ENCODE measurements around the gene ST6GALNAC4. TPM values are rescaled to one million over a fixed set of nuclear protein-coding genes. Genes with fewer than 3 reads are reported as not detected.
A peak's percentile ranks its signal among the peaks of the same experiment; 100 is the strongest.

Gene ST6GALNAC4
- total RNA-seq, 6 donors from 2014 or later = 41.3 to 105 (median 56.2) TPM

- no peak for ATAC-seq (ENCODE audit: low FRiP score in 2 of 2)
- Histone ChIP-seq H3K27me3 (no peaks in the 10 kb centered on the region), H3K27ac (peak overlapping the region in 3 of 4 donors; percentile 42 to 75 (median 70)), H3K9me3 (no peaks in the 10 kb centered on the region), H3K4me1 (peaks cover 44 to 61% (median 54%) of the 10 kb centered on the region in 4 donors), H3K36me3 (peaks cover 6 to 51% (median 25%) of the 10 kb centered on the region in 4 donors), H3K4me3 (no peak overlapping the region)
- TF ChIP-seq CTCF (IDR thresholded peaks at IDR 0.05) = no peak
- TF ChIP-seq EP300 (IDR thresholded peaks at IDR 0.05) = no peak
- TF ChIP-seq POLR2AphosphoS5 (IDR thresholded peaks at IDR 0.05) = no peak
- TF ChIP-seq POLR2A (IDR thresholded peaks at IDR 0.05) = no peak
- peak in 1 of 2 donors; percentile 84 for DNase-seq
- WGBS, 2 donors = 90 to 100% methylated on average over 4 to 31 of the region's 31 CpGs
Measured at GRCh38 chr9:127912296-127912695, 4.5 kb downstream of the ST6GALNAC4 start.

- H3K27me3 ChIP-seq = no peaks in the 10 kb centered on the region
- peak overlapping the region; percentile 24 to 75 (median 68) for H3K27ac ChIP-seq
- H3K9me3 ChIP-seq = no peaks in the 10 kb centered on the region
- no peak overlapping the region for H3K4me3 ChIP-seq
- no peak for DNase-seq
- WGBS, 2 donors = 64% methylated on average over 5 to 6 of the region's 6 CpGs
- H3K4me1 ChIP-seq = peaks cover 49 to 65% (median 59%) of the 10 kb centered on the region in 4 donors
- TF ChIP-seq EP300 (IDR thresholded peaks at IDR 0.05) (no peak), POLR2A (IDR thresholded peaks at IDR 0.05) (no peak), CTCF (IDR thresholded peaks at IDR 0.05) (peak in 3 of 6 experiments; percentile 13 to 36 (median 24)), POLR2AphosphoS5 (IDR thresholded peaks at IDR 0.05) (no peak)
- H3K36me3 ChIP-seq = peaks cover 6 to 51% (median 25%) of the 10 kb centered on the region in 4 donors
- ATAC-seq (ENCODE audit: low FRiP score in 2 of 2) = no peak
Measured at GRCh38 chr9:127910613-127911205, 6.1 kb downstream of the ST6GALNAC4 start.

GRCh38 chr9:127909839-127910273 is 7.0 kb downstream of the ST6GALNAC4 start:
- WGBS, 2 donors = 82 to 88% methylated on average over 9 to 17 of the region's 17 CpGs
- Histone ChIP-seq H3K9me3 (no peaks in the 10 kb centered on the region), H3K27me3 (no peaks in the 10 kb centered on the region), H3K4me3 (no peak overlapping the region), H3K4me1 (peaks cover 49 to 65% (median 59%) of the 10 kb centered on the region in 4 donors), H3K27ac (peak overlapping the region in 3 of 4 donors; percentile 66 to 75 (median 70)), H3K36me3 (peaks cover 6 to 51% (median 25%) of the 10 kb centered on the region in 4 donors)
- TF ChIP-seq CTCF (IDR thresholded peaks at IDR 0.05) (no peak), EP300 (IDR thresholded peaks at IDR 0.05) (no peak)
- ATAC-seq (ENCODE audit: low FRiP score in 2 of 2) = no peak
- peak in 1 of 2 donors; percentile 78 for DNase-seq

GRCh38 chr9:127908660-127908926 is 8.2 kb downstream of the ST6GALNAC4 start:
- peaks cover 6 to 46% (median 25%) of the 10 kb centered on the region in 4 donors for H3K36me3 ChIP-seq
- no peaks in the 10 kb centered on the region for H3K9me3 ChIP-seq
- H3K27ac ChIP-seq = peak overlapping the region in 2 of 4 donors; percentile 89 to 94
- WGBS, 2 donors = 95 to 96% methylated on average over 8 to 10 of the region's 10 CpGs
- peaks cover 61 to 72% (median 66%) of the 10 kb centered on the region in 4 donors for H3K4me1 ChIP-seq
- no peak overlapping the region for H3K4me3 ChIP-seq
- ATAC-seq (ENCODE audit: low FRiP score in 2 of 2) = no peak
- TF ChIP-seq POLR2A (IDR thresholded peaks at IDR 0.05) = no peak
- TF ChIP-seq POLR2AphosphoS5 (IDR thresholded peaks at IDR 0.05) = no peak
- TF ChIP-seq CTCF (IDR thresholded peaks at IDR 0.05) = no peak
- no peak for TF ChIP-seq EP300 (IDR thresholded peaks at IDR 0.05)
- no peaks in the 10 kb centered on the region for H3K27me3 ChIP-seq
- DNase-seq = no peak
